Activated CD4-positive, CD25-positive, alpha-beta regulatory T cell treated with anti-CD3 and anti-CD28 coated beads, Interleukin-2, amount 50 U/mL, for 16 hours (primary cell): ENCODE data around the gene SPRED3.

Source experiments
- DNase-seq: peaks from one replicate; pipeline ENCODE4 v3.0.0-alpha.2; 2020; ENCODE audit warnings: low read depth, low spot score

Gene SPRED3

DNA sequence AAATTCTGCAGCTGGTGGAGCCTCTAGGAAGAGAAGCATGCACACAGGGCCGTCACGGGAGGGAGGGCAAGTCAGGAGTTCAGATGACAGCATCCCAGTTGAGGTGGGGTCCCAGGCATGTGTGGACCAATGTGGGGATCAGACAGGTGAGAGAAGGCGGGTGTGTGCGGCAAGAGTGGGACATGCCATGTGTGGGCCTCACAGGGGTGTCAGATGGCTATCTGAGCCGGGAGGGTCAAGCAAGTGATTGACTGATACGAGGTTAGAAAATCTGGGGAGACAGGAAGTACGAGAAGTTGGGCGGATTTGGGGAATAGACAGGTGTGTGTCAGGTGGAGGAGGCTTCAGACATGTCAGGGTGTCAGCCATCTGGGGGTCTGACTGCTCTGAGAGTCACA, 28.6 kb downstream of the SPRED3 start:
- no peak for DNase-seq

- DNase-seq, result no peak
Measured at GRCh38 chr19:38417544-38418506, 29.3 kb downstream of the SPRED3 start.

- DNase-seq, result no peak
Measured at GRCh38 chr19:38420935-38421334, 32.4 kb downstream of the SPRED3 start.

- DNase-seq, result no peak
Measured at GRCh38 chr19:38421856-38422255, 33.4 kb downstream of the SPRED3 start.

DNA sequence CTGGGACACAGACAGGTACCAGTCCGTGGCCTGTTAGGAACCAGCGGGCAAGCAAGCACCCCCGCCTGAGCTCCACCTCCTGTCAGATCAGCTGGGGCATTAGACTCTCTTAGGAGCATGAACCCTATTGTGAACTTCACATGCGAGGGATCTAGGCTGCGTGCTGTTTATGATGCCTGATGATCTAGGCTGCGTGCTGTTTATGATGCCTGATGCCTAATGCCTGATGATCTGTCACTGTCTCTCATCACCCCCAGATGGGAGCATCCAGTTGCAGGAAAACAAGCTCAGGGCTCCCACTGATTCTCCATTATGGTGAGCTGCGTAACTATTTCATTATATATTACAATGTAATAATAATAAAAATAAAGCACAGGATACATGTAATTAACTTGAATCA, 33.9 kb downstream of the SPRED3 start:
- DNase-seq, result no peak

DNA sequence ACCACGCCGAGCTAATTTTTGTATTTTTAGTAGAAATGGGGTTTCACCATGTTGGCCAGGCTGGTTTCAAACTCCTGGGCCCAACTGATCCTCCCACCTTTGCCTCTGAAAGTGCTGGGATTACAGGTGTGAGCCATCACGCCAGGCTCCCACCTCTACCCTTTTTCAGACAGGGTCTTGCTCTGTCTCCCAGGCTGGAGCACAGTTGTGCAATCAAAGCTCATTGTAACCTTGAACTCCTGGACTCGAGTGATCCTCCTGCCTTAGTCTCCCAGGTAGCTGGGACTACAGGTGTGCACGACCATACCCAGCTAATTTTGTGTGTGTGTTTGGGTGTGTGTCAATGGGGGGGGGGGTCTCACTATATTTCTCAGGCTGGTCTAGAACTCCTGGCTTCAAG, 35.8 kb downstream of the SPRED3 start:
- no peak for DNase-seq

GRCh38 chr19:38425222-38425809, 36.8 kb downstream of the SPRED3 start:
- no peak for DNase-seq

DNA sequence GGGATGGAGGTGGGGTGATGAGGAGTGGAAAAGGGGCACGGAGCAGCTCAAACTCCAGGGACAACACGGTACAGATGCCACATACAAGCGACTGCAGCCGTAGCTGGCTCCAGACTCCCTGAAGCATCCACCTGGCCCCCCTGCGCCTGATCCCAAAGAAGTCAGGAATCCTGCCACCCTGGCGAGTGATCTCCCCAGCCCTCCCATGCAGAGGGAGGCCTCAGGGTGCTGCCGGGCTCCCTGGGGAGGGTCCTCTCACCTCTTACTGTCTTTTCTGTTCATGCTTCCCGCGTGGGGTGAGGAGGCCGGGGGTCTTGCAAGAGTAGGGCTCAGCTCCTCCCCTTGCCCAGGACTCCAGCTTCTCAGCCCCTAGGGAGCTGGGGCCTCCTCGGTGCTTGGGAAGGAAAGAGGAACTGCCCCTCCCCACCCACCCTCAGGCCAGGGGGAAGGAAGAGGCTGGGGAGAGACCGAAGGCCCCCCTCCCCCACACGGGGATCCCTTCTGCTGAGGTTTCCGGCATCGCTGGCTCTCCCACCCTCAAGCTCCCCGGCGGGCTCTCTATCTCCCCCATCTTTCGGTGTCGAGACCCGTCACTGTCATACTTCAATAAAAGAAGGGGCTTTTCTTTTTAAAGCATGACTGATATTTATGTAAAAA, 37.4 kb downstream of the SPRED3 start, which contains the start of gene RASGRP4:
TSS of gene RASGRP4 (minus strand) at position 410 of the 657 bp plus-strand sequence. CDS start at position 282, 128 bp downstream.
- peak; percentile 43 for DNase-seq

- DNase-seq, result peak; percentile 38
Measured at GRCh38 chr19:38427035-38427677, 38.7 kb downstream of the SPRED3 start.

- no peak for DNase-seq
Measured at GRCh38 chr19:38429055-38429810, 40.7 kb downstream of the SPRED3 start.

DNA sequence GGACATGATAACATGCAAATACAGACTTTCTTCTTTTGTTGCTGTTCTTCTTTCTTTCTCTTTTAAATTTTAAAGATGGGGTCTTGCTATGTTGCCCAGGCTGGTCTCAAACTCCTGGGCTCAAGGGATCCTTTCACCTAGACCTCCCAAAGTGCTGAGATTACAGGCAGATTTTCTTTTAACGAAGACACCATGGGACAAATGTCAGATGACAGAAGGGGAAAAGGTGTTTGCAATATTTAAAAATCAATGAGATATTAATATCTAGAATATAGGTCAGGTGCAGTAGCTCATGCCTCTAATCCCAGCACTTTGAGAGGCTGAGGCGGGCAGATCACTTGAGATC, 41.3 kb downstream of the SPRED3 start:
- no peak for DNase-seq

DNA sequence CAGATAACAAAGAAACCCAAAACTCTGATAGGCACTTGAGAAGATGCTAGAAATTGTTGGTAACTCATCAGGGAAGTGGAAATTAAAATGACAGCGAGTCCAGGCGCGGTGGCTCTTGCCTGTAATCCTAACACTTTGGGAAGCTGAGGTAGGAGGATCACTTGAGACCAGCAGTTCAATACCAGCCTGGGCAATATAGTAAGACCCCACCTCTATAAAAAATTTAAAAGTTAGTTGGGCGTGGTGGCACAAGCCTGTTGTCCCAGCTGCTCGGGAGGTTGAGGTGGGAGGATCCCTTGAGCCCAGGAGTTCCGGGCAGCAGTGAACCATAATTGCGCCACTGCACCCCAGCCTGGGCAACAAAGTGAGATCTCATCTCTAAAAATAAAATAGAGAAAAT, 42.4 kb downstream of the SPRED3 start:
- DNase-seq, result no peak

GRCh38 chr19:38433268-38433733, 44.8 kb downstream of the SPRED3 start, which contains the start of gene RYR1:
TSS of gene RYR1 (plus strand) at chr19:38433691. CDS start at chr19:38433830, 139 bp downstream.
- DNase-seq, result peak; percentile 34

- DNase-seq, result no peak
Measured at GRCh38 chr19:38434549-38435051, 46.1 kb downstream of the SPRED3 start.

DNA sequence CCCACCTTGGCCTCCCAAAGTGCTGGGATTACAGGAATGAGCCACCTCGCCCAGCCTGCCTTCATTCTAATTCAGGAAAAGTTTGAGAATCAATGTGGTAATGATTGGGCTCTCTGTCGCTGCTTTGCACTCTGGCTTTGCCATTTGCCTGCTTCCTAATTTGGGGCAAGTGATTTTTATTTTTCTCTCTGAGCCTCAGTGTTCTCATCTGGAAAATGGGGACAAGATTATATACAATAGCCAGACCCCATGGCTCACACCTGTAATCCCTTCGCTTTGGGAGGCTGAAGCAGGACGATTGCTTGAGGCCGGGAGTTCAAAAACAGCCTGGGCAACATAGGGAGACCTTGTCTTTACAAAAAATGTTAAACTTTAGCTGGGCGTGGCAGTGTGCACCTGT, 48.8 kb downstream of the SPRED3 start:
- no peak for DNase-seq

DNA sequence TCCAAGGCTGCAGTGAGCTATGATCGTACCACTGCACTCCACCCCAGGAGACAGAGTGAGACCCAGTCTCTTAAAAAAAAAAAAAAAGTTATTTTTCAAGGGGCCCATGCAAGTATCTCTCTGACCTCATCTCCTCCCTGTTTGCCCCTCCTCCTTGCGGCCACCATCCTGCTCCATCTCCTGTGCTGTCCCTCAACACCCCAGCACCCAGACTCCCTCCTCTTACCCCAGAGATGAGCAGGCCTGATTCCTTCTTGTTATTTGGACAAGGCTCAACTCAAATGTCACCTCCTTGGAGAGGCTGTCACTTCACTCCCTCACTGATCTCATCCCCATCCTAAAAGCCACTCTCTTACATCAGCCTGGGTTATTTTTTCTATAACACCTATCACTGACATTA, 49.4 kb downstream of the SPRED3 start:
- no peak for DNase-seq

DNA sequence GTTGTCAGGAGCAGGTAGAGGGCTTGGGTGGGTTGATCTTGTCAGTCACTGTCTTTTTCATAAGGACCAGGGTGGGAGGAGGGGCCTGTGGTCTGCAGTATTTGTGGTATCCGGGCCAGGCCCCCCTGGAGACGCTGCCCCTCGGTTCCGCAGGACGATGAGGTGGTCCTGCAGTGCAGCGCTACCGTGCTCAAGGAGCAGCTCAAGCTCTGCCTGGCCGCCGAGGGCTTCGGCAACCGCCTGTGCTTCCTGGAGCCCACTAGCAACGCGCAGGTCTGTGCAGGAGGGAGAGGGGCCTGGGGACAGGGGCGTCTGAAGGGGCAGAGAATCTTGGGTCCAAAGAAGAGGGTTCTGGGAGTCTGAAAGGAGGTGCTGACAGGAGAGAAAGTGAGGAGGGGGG, 52.1 kb downstream of the SPRED3 start:
- no peak for DNase-seq

- no peak for DNase-seq
Measured at GRCh38 chr19:38441657-38442348, 53.3 kb downstream of the SPRED3 start.

DNA sequence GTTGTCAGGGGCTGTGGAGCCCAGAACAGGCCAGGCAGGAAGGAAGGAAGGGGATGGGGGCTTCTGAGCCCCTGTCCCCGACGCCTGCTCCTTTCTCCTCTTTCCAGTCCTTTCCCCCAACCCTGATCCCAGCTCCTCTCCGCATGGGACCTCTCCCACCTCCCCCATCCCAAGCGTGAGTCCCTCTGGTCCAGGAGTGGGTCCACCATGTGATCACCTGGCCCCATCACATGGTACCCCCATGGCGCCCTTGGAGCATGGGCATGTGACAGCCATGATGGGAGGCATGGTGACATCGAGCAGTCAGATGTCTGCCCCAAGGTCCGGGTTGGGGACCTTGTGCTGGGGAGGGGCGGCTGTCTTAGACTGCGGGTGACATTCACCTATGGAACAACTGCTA, 54.2 kb downstream of the SPRED3 start:
- DNase-seq, result no peak

DNA sequence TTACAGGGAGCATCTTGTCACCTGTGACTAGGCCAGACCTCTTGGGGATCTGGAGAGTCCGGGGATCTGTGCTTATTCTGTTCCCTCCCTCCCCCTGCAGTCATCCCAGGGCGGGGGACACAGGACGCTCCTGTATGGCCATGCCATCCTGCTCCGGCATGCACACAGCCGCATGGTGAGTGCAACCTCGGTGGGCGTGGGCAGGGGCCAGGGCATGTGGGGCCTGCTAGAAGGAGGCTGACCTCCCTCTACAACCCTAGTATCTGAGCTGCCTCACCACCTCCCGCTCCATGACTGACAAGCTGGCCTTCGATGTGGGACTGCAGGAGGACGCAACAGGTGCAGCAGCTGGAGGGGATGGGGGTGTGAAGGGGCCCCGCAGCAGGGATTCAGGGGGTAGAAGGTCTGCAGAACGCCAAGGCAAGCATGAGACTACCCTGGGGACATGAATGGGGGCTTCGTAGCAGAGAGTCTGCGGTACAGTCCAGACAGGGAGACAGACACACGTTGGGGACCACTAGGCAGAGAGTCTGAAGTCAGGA, 55.0 kb downstream of the SPRED3 start:
- no peak for DNase-seq
